ENCODE data around the gene ABAT.
"Not testable (repeated sequence)": the region's sequence is repeated elsewhere in the genome, so short reads cannot be mapped to it uniquely, and the experiment has no call there.

ABAT gene

GRCh38 chr16:8649829-8650554 lies 24.4 kb upstream of the ABAT start:
- no peak overlapping the region for H3K4me3 ChIP-seq (ENCODE audit: low read depth, low read length)
- no peak for TF ChIP-seq CTCF (IDR thresholded peaks at IDR 0.05; ENCODE audit: low read depth, low read length)

- 0 out of 2 replicates have a peak, but pooled peaks have one; percentile 18 for TF ChIP-seq CTCF (IDR thresholded peaks at IDR 0.05; ENCODE audit: low read depth, low read length)
- H3K4me3 ChIP-seq (ENCODE audit: low read depth, low read length) = not testable (repeated sequence)
Observed at GRCh38 chr16:8651958-8652357, 22.5 kb upstream of the ABAT start.

GRCh38 chr16:8655184-8655717 lies 19.2 kb upstream of the ABAT start:
- H3K4me3 ChIP-seq (ENCODE audit: low read depth, low read length) = no peak overlapping the region
- peak; percentile 12; the same call in 1 of the 2 replicates for TF ChIP-seq CTCF (IDR thresholded peaks at IDR 0.05; ENCODE audit: low read depth, low read length)

- no peak for TF ChIP-seq CTCF (IDR thresholded peaks at IDR 0.05; ENCODE audit: low read depth, low read length)
- no peak overlapping the region for H3K4me3 ChIP-seq (ENCODE audit: low read depth, low read length)
Observed at GRCh38 chr16:8656376-8656775, 18.0 kb upstream of the ABAT start.

- TF ChIP-seq CTCF (IDR thresholded peaks at IDR 0.05; ENCODE audit: low read depth, low read length) = peak; percentile 90
- no peak overlapping the region for H3K4me3 ChIP-seq (ENCODE audit: low read depth, low read length)
Observed at GRCh38 chr16:8660841-8661301, 13.5 kb upstream of the ABAT start.

- no peak overlapping the region for H3K4me3 ChIP-seq (ENCODE audit: low read depth, low read length)
- TF ChIP-seq CTCF (IDR thresholded peaks at IDR 0.05; ENCODE audit: low read depth, low read length) = no peak
Observed at GRCh38 chr16:8661703-8662102, 12.7 kb upstream of the ABAT start.
